Measurements from ENCODE around the gene SH3RF1. TPM values are rescaled to one million over a fixed set of nuclear protein-coding genes. Genes with fewer than 3 reads are reported as not detected.
A peak's percentile ranks its signal among the peaks of the same experiment; 100 is the strongest.

Gene SH3RF1
- total and polyA plus RNA-seq, 10 of the 15 experiments (the other 5 are each of a cell fraction or from before 2014, with no cell fraction given) = 4.5 to 22.5 (median 10.4) TPM

DNA sequence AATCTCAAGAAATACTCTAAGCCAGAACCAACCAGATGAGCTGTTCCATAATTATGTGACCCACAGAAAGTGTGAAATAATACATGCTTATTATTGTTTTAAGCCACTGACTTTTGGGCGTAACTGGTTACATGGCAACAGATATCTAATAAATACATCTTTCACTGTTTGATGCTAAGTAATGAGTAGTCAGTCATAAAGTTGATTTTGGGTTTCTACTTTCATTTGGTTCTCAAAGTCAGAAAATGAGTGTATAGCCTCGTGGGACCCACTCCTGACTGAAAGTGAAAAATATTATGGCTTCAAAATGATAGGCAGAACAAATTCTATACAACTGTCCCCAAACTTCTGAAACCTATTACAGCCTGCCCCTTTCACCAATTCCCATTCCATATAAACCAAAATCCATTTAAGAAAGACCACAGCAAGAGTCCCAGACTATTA lies 172.7 kb downstream of the SH3RF1 start (continued):
- TF ChIP-seq BMI1 (IDR thresholded peaks at IDR 0.05; ENCODE audit: borderline replicate concordance) = peak; percentile 47; the same call in 1 of the 2 replicates
- no peak for TF ChIP-seq NR2C1 (IDR thresholded peaks at IDR 0.05)
- TF ChIP-seq, protein P1, sequence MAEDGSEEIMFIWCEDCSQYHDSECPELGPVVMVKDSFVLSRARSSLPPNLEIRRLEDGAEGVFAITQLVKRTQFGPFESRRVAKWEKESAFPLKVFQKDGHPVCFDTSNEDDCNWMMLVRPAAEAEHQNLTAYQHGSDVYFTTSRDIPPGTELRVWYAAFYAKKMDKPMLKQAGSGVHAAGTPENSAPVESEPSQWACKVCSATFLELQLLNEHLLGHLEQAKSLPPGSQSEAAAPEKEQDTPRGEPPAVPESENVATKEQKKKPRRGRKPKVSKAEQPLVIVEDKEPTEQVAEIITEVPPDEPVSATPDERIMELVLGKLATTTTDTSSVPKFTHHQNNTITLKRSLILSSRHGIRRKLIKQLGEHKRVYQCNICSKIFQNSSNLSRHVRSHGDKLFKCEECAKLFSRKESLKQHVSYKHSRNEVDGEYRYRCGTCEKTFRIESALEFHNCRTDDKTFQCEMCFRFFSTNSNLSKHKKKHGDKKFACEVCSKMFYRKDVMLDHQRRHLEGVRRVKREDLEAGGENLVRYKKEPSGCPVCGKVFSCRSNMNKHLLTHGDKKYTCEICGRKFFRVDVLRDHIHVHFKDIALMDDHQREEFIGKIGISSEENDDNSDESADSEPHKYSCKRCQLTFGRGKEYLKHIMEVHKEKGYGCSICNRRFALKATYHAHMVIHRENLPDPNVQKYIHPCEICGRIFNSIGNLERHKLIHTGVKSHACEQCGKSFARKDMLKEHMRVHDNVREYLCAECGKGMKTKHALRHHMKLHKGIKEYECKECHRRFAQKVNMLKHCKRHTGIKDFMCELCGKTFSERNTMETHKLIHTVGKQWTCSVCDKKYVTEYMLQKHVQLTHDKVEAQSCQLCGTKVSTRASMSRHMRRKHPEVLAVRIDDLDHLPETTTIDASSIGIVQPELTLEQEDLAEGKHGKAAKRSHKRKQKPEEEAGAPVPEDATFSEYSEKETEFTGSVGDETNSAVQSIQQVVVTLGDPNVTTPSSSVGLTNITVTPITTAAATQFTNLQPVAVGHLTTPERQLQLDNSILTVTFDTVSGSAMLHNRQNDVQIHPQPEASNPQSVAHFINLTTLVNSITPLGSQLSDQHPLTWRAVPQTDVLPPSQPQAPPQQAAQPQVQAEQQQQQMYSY (CRISPR knock-in tag; IDR thresholded peaks at IDR 0.05) = no peak
- no peak for TF ChIP-seq RB1 (IDR thresholded peaks at IDR 0.05; ENCODE audit: borderline replicate concordance)
- TF ChIP-seq ZNF24 (IDR thresholded peaks at IDR 0.05) = 0 out of 2 replicates have a peak, but pooled peaks have one; percentile 18
- TF ChIP-seq BRCA1 (IDR thresholded peaks at IDR 0.05; ENCODE audit: low read depth, low read length) = no peak
- no peak for TF ChIP-seq TCF3 (IDR thresholded peaks at IDR 0.05; ENCODE audit: borderline replicate concordance, insufficient read depth, low read depth, low read length)
- TF ChIP-seq POLR2AphosphoS2 (IDR thresholded peaks at IDR 0.05; ENCODE audit: low read depth, low read length) = no peak
- TF ChIP-seq ZNF384 (IDR thresholded peaks at IDR 0.05; ENCODE audit: borderline replicate concordance, low read depth, low read length) = no peak
- TF ChIP-seq, protein P2, sequence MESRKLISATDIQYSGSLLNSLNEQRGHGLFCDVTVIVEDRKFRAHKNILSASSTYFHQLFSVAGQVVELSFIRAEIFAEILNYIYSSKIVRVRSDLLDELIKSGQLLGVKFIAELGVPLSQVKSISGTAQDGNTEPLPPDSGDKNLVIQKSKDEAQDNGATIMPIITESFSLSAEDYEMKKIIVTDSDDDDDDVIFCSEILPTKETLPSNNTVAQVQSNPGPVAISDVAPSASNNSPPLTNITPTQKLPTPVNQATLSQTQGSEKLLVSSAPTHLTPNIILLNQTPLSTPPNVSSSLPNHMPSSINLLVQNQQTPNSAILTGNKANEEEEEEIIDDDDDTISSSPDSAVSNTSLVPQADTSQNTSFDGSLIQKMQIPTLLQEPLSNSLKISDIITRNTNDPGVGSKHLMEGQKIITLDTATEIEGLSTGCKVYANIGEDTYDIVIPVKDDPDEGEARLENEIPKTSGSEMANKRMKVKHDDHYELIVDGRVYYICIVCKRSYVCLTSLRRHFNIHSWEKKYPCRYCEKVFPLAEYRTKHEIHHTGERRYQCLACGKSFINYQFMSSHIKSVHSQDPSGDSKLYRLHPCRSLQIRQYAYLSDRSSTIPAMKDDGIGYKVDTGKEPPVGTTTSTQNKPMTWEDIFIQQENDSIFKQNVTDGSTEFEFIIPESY (IDR thresholded peaks at IDR 0.05) = no peak
- no peak for TF ChIP-seq SMC3 (IDR thresholded peaks at IDR 0.05; ENCODE audit: borderline replicate concordance, low read length)
- peak; percentile 68 for TF ChIP-seq RUNX3 (IDR thresholded peaks at IDR 0.05; ENCODE audit: low read length)
- no peak for TF ChIP-seq SRF (IDR thresholded peaks at IDR 0.05; ENCODE audit: low read depth in 2 of 2, low read length in 2 of 2)
- TF ChIP-seq NFYA (IDR thresholded peaks at IDR 0.05; ENCODE audit: borderline replicate concordance, low read depth, low read length) = no peak
- no peak for TF ChIP-seq NR2C2 (IDR thresholded peaks at IDR 0.05; ENCODE audit: borderline replicate concordance, control insufficient read depth, insufficient read length, low read depth)
- no peak; the same call in 1 of the 2 replicates for TF ChIP-seq SREBF1 (IDR thresholded peaks at IDR 0.05; ENCODE audit: low read length)
- TF ChIP-seq, protein P3, sequence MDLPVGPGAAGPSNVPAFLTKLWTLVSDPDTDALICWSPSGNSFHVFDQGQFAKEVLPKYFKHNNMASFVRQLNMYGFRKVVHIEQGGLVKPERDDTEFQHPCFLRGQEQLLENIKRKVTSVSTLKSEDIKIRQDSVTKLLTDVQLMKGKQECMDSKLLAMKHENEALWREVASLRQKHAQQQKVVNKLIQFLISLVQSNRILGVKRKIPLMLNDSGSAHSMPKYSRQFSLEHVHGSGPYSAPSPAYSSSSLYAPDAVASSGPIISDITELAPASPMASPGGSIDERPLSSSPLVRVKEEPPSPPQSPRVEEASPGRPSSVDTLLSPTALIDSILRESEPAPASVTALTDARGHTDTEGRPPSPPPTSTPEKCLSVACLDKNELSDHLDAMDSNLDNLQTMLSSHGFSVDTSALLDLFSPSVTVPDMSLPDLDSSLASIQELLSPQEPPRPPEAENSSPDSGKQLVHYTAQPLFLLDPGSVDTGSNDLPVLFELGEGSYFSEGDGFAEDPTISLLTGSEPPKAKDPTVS (IDR thresholded peaks at IDR 0.05; ENCODE audit: low read depth, low read length) = no peak
- no peak for TF ChIP-seq STAT1 (conservative IDR thresholded peaks at IDR 0.05)
- TF ChIP-seq TCF12 (IDR thresholded peaks at IDR 0.05; ENCODE audit: low read depth, low read length) = no peak
- TF ChIP-seq ETV6 (conservative IDR thresholded peaks at IDR 0.05 in 1 of 2, IDR thresholded peaks at IDR 0.05 in 1 of 2; ENCODE audit: borderline replicate concordance in 1 of 2, low read depth in 1 of 2) = peak in 1 of 2 experiments; percentile 25; a peak in 1 of 4 replicates
- TF ChIP-seq ZNF217 (IDR thresholded peaks at IDR 0.05) = peak; percentile 78
- no peak for TF ChIP-seq PML (IDR thresholded peaks at IDR 0.05; ENCODE audit: low read length)
- TF ChIP-seq BHLHE40 (IDR thresholded peaks at IDR 0.05; ENCODE audit: borderline replicate concordance in 1 of 2, low read depth in 2 of 2, low read length in 1 of 2) = no peak
- peak; percentile 75; the same call in 1 of the 2 replicates for TF ChIP-seq BCL11A (IDR thresholded peaks at IDR 0.05; ENCODE audit: low read depth, low read length)
- no peak for TF ChIP-seq MXI1 (IDR thresholded peaks at IDR 0.05; ENCODE audit: low read depth, low read length)

All from GM12878 (cell line).